GM19455 (cell line): ENCODE measurements around the gene OPRM1.

ENCODE experiments used
- ATAC-seq: cut with Tn5 transposase; IDR thresholded peaks from one replicate; pipeline ENCODE4 v1.9.1; 2021; ENCODE audit not compliant: unreplicated experiment

The OPRM1 gene

GRCh38 chr6:154276810-154277628 lies 238.0 kb downstream of the OPRM1 start:
- peak; percentile 75 for ATAC-seq

GRCh38 chr6:154277629-154278017 lies 238.6 kb downstream of the OPRM1 start:
- no peak for ATAC-seq

GRCh38 chr6:154280521-154280920 lies 241.5 kb downstream of the OPRM1 start:
- ATAC-seq, result no peak

- ATAC-seq, result no peak
Measured at GRCh38 chr6:154284313-154284853, 245.3 kb downstream of the OPRM1 start.

GRCh38 chr6:154285826-154286225 lies 246.8 kb downstream of the OPRM1 start:
- ATAC-seq, result no peak

- no peak for ATAC-seq
Measured at GRCh38 chr6:154289818-154290508, 250.9 kb downstream of the OPRM1 start.

- ATAC-seq, result no peak
Measured at GRCh38 chr6:154292066-154292465, 253.0 kb downstream of the OPRM1 start.

- ATAC-seq, result no peak
Measured at GRCh38 chr6:154292855-154293519, 253.9 kb downstream of the OPRM1 start.

- ATAC-seq, result no peak
Measured at GRCh38 chr6:154295733-154296132, 256.7 kb downstream of the OPRM1 start.
